HG02938 (cell line): Measurements from ENCODE around the gene DNAH10.

Source experiments
- ATAC-seq: cut with Tn5 transposase; IDR thresholded peaks from one replicate; pipeline ENCODE4 v1.9.1; 2021; ENCODE audit warnings: mild to moderate bottlenecking, moderate library complexity; ENCODE audit not compliant: unreplicated experiment

The DNAH10 gene

DNA sequence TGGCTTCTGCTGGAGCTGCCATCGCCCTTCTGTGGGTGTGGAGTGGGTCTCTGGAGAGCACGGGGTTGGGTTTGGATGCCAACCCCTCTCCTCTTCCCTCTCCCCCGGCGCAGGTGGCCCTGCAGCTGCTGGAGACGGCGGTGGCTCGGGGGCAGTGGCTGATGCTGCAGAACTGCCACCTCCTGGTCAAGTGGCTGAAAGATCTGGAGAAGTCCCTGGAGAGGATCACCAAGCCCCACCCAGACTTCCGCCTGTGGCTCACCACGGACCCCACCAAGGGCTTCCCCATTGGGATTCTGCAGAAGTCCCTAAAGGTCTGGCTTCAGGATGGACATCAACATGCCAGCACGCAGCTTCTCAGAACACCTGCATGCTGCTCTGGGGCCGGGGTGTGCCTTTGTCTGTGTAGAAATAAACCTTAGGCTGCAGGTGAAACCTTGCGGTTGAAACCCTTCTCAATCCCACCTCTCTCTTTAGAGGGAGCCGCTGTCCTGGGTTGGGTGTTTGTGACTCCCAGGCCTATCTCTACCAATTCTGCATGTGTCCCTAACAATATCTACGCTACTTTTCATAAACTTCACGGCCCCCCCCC is 166.3 kb downstream of the DNAH10 start:
- ATAC-seq, result no peak

DNA sequence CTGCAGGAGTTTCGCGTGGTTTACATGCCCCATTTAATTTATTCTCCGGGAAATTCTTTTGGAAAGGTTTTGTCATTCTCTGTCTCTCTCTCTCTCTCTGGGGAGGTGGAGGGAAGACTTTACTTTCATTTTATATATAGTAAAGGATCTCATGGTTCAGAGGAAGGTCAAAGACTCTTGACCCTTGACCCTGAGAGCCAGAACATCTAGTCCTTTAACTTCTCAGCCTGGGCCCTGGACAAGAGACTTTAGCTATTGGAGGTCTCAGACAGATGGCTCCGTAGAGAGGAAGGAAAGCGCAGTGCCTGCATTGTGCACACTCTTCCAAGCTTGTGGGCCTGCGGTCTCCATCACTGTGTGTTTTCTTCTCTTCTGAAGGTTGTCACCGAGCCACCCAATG is 166.8 kb downstream of the DNAH10 start:
- ATAC-seq, result no peak

DNA sequence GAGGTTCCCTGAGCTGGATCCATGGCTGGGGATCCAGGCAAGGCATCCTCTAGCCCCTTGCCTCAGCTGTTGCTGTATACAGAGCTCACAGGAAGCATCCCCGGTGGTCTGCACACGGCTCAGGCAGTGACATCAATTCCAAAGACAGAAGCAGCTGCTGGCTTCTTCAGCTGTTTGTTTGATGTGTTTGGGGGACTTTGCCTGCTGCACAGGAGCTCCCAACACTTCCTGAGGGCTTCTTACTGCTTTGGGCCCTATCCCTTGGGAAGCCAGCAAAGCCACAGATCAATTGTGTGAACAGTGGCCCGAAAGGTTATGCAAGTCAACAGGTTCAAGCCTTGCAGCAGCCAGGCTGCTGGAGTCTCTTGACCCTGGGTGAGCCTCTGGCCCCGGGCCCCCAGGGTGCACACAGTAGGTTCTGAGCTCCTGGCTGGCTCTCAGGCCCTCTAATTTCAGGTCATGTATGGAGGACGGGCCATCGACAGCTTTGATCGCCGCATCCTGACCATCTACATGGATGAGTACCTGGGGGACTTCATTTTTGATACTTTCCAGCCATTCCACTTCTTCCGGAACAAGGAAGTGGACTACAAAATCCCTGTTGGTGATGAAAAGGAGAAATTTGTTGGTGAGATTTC is 168.0 kb downstream of the DNAH10 start:
- no peak for ATAC-seq

DNA sequence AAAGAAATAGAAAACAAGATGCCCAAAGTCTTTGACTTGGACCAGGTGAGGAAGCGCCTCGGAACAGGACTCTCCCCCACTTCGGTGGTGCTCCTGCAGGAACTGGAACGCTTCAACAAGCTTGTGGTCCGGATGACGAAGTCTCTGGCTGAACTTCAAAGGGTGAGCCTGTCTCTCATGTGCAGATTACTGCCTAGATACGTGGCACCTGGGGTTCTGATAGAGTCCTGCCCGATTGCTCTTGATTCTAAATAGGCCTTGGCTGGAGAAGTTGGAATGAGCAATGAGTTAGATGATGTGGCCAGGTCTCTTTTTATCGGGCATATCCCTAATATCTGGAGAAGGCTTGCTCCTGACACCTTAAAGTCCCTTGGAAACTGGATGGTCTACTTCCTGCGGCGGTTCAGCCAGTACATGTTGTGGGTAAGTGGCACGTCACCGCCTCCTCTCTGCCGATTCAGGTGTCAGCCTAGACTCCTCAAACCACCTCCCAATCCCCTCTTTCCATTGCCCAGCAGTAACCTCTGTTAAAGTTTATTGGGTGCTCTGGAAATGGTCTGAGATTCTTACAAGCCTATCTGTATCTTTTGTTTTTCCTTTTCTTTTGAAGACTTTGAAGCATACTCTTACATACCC is 169.7 kb downstream of the DNAH10 start:
- no peak for ATAC-seq

DNA sequence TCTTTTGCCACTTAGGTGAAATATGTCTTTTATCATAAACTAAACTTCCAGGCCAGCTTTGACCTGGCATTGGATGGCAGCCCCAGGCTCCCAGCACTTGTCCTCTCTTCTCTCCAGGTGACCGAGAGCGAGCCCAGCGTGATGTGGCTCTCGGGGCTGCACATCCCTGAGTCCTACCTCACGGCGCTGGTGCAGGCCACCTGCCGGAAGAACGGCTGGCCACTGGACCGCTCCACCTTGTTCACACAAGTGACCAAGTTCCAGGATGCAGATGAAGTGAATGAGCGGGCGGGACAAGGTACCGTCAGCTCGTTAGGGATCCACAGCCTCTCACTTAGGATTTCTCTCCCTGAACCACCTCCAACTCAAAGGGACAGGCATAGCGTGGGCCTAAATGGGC is 171.1 kb downstream of the DNAH10 start:
- no peak for ATAC-seq

DNA sequence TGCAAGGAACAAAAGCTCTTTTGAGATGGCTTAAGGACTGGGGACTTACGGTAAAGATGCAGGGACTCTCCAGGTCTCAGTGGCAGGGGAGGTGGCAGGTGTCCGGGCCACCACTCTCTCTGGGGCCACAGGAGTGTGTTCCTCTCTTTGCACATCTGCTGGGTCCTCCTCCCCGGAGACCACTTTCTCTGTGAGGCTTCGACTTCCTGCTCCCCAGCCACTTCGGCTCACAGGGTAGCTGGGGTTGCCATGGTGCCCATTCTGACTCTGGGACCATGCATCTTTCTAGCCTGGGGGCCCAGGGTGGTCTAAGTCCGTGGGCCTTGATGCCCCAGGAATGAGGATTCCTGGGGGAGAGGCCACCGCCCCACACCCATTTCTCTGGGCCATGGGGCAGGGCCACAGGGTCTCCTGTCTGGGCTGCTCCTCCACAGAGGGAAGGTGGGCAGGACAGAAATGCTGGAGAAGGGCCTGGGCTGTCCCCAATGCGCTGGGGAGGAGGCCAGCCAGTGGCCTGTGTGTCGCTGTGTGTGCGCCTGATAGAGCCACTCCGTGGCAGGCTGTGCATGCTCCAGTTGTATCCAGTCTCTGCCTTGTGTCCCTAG is 172.0 kb downstream of the DNAH10 start:
- ATAC-seq, result no peak

DNA sequence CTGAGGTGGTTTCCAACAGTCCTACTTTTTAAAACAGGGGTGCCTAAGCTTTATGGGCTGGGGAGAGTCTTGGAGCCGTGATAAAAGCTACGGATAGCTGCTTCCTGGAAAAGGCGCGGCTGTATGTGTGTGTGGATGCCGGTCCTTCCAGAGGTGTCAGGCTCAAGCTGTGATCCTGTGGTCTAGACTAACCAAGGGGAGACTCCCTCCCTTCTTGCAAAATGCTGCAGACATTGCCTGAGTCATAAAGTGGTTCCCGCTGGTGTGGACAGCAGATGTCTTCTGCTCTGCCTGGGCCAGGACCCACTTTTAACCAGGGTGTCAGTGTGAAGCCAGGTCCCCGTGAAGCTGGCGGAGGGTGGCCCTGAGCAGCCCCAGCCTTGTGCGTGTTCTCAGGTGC is 172.7 kb downstream of the DNAH10 start:
- ATAC-seq, result no peak

DNA sequence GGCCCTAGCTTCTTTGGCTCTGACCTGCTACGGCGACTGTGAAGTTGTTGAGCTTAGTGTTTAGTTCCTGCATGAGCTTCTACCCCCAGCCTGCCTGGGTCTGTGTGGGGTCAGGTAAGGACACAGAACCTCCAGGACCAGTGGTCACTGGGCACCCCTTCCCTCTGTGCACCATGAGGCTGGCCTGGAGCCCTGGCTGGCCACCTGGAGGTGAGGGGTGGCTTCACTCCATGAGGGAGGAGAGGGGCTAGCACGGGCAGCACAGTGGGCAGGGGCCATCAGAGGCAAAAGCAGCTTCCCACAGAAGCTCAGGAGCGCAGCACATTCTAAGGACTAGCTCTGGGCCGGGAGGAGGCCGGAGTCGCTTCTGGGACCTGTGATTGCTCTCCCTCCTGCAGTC is 173.9 kb downstream of the DNAH10 start:
- ATAC-seq, result no peak

DNA sequence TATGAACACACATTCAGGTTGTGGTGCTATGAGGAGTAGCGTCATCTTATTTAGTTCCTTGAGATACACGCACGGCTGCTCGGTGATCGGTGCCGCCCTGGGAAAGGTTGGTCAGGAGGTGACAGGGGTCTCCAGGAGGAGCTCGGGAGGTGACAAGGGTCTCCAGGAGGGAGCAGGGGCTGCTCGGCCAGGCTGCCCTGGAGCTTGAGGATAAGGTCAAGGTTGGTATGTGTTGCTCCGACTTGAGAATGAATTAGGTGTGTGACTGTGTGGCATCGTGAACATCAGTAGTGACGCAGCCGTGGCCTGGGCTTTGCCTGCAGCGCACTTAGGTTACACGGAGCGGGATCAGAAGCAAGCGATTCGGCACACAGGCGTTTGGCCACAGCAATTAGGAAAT is 174.4 kb downstream of the DNAH10 start:
- no peak for ATAC-seq

DNA sequence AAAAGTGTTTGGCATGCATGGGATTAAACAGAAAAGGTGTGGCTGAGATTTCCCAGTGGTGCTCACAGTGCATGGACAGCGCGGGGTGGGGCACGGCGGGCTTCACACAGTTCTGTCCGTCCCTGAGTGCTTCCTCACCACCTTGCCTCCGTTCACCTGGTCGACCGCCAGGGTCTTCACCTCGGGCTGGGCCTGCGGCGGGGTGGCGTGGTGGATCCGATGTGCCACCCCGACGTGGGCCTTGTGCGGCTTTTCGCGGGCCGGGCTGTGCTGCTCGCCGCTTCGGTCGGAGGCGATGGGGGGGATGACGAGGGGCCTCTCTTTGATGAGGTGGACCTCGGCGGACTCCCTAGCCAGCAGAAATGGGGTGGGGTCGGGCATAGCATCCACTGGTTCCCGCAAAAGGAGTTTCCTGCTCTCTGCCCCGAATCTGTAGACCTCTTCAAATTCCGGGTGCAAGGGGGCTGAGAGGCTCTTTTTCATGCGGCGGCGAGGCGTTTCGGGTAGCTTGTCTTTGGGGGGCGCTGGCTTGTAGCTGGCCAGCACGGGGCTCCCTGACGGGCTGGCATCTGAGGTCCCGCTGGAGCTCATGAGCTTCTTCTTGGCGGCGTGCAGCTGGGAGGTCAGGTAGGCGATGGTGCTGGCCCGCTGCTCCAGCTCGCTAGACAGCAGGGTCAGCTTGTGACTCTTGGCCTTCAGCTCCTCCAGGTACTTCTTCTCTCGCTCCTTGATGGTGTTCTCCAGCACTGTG is 175.0 kb downstream of the DNAH10 start:
- ATAC-seq, result no peak

DNA sequence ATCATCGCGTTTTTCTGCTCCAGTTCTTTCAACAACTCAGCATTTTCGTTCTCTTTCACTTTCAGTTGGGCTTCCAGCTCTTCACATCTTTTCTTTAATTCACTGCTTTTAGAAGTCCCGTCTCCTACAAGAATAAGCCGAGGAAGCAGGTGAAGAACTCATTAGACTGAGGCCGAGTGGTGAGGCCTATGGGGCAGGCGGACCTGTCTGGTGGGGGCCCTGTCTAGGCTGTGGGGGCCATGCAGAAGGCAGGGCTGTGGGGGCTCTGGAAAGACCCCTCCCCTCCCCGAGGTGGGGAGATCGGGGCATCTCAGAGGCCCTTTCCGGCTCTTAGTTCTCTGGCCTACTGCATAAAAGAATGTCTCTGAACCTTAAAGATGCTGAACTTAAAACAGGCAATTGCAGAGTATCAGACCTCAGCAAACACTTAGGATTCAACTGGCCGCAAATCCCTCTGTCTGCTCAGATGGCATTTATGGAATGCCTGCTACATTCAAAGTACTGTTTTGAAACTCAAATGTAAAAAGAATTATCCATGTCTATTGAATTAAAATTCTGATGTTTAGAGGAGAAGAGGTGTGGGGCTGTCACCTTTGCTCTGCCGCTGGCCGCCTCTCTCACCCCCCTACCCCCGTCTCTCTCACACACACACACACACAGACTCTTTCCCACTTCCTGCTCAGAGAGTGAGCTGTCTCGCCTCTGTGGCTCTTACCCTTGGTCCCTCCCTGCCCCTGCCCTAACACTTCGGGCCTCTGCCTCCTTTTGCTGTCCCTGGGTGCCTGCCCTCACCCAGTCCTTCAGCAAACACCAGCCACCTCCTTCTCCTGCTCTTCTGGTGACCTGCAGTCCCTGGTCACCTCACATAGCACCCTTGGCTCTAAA is 175.8 kb downstream of the DNAH10 start:
- no peak for ATAC-seq

DNA sequence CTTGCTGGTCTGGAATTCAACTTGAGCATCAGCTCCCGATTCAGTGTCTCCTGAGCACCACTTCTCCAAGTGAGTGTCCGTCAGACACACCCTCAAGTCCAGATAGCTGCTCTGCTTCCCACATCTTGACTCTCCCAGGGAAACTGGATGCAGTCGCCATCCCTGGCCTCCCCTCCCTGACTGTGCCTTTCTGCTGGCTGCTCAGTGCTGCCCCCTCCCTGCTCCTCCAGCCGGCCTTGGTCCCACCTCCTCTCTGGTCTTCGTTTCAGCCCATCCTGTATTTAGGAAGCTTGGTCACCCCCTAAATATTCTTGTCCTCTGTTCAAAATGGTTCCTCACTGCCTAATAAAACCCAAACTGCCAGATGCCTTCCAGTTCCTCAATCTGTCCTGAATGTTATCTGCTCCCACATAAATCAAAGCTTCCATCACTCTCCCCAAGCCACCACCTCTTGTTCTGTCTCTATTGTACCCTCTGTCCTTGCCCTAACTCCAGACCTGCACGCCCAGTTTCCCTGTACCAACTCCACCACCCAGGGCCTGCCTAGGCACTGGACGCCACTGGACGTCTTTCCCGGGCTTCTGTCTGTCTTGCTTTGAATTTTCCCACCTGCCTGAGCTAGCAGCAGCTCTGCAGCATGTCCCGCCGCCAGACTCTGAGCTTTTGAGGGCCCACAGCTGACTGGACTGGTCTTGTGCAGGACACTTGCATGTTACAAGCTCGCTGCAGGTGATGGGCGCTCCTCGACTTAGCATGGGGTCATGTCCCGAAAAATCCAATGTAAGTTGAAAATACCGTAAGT is 176.8 kb downstream of the DNAH10 start:
- ATAC-seq, result no peak

DNA sequence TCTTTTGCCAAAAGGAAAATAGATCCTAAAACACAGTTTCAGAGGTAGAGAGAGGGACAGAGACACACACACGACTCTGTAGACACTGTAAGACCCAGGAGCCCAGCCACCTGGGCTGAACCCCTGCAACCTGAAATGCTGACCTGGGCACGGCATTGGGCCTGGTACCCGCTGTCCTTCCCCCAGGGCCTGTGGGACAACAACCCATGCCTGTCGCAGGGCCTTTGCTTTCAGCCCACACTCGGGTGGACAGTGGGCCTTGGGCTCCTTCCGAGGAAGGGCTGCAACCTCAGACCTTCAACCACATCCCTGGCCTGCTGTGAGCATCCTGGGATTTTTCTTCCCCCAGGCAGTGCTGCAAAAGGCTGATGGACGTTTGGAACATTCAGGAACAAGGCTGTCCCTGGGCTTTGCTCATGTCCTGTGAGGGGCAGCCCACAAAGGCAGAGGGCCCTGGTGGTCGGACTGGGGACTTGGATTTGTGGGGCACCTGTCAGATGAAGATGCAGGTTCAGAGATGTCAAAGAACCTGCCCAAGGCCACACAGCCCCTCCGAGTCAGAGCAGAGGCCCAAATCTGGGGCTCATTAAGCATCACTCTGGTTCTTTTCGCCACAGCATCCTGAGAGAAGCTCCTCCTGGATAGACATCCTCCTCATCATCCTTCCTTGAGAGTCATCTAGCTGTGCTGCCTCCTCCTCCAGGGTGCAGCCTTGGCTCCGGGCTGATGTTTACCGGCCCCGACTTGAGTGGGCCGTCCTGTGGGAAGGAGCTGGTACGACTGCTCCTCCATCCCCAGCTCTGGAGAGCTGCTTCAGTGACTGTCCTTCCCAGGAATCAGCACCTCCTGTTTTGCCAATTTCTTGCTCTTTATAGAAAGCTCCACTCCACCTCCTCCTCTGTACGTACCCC is 177.9 kb downstream of the DNAH10 start:
- ATAC-seq, result no peak

DNA sequence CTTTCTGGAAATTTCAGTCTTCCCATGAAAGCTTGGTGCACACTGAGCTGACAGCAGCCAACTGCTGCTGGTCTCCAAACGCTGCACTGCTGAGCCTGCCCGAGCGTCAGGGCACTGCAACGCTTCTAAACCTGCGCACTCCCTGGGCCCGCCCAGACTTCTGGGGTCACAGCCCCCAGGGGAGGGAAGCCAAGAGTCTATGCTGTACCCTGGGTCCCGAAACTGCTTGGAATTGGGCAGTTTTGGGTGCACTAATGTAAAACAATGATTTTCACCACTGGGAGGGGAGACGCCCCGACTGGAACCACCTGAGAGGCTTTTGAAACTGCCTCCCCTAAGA is 178.5 kb downstream of the DNAH10 start:
- no peak for ATAC-seq

DNA sequence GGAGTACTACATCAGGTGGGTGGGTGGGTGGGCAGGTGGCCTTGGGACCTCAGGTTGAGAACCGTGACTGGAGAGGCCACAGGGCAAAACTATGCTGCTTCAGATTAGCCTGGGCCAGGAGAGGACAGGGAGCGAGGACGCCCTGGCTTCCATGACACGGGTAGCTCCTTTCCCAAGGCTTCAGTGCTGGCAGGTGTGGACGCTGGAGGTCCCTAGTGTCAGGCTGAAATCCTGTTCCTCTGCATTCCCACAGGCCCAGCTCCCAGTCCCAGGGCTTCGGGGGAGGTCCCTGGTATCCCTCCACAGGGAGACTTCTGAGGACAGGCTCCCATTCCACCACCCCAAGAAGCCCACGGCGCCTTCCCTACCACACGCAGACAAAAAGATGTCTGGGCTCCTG is 178.9 kb downstream of the DNAH10 start:
- ATAC-seq, result no peak

DNA sequence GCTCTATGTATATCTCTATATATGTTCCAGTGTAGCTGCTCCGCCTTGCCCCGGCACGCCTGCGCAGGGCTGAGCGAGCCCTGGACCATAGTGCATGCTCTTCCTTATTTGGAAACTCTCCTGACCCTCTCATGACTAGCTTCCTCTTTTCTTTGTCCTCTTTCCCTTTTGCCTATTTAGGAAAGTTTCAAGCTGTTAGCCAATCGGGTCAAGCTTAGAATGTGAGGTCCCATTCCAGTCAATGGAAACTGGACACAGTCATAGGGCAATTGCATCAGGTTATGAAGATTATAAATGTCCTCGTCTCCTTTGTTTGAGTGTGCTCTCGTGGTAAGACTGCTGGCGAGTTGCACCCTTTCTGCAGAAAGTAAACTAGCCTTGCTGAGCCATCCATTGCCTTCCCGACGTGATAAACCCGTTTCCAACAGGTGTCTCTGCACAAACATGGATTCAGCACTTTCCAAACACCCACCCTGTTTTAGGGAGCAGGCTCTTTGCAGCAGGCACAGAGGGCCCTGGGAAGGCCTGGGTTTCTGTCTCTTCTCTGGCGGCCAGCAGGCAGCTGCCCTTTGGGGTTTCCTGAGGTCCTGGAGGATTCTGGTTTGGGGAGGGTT is 179.6 kb downstream of the DNAH10 start:
- no peak for ATAC-seq

DNA sequence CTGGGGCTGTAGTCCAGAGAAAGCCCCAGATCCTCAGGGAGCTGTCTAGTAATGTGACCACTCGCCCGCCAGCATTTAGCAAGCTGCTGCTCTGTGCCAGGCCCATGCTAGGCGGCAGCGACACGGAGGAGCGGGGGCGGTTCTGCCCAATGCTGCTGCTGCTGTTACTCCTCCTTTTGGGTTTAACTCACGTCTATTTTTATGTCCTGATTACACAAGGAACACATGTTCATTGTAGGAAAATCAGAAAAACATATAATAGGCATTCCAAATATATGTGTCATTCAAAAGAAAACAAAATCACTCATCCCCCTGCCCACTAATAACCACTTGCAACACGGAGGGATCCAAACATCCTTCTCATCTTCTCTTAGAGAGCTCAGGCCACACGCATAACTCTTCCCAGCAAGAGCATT is 180.1 kb downstream of the DNAH10 start:
- no peak for ATAC-seq

DNA sequence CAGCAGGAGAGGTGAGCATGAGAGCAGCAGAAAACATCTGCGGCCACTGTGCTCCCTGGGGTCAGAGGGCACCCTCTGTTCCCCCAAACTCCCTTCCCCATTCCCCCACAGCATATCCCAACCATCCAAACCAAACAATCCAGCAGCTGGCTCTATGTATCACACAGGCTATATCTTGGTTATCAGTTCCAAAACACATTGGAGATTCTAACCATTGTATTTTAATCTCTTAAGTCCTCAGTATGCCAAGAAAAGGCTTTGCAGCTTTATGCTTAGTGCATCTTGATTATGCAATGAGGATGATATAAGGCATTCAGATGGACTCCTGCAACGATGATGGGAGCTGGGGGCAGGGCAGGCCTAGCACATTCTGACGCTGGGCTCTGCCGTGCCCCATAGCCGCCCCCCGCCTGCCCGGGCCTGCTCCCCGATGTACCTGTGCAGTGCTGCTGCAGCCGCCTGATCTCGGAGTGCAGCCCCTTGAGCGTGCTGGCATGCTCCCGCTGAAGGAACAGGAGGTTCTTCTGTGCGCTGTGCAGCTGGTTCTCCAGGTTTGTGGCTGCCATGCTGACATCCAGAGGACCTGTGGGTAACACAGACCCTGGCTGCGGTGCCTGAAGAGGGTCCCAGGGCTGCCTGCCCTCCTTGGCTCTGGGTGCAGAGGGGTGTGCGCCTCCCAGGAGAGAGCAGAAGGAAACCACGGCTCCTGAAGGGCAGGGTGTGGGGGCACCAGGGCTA is 181.0 kb downstream of the DNAH10 start:
- no peak for ATAC-seq
